EH (cell line): Measurements from ENCODE around the gene DGKB.

Source experiments
- DNase-seq: peaks from one replicate; pipeline ENCODE4 v3.0.0-alpha.2; 2015; ENCODE audit warnings: low read depth

DGKB gene

GRCh38 chr7:14123923-14124322 is 778.6 kb downstream of the DGKB start:
- DNase-seq, result no peak

- no peak for DNase-seq
Observed at GRCh38 chr7:14115701-14116100, 786.9 kb downstream of the DGKB start.

- DNase-seq, result no peak
Observed at GRCh38 chr7:14104861-14105260, 797.7 kb downstream of the DGKB start.

GRCh38 chr7:14096159-14096558 is 806.4 kb downstream of the DGKB start:
- DNase-seq, result no peak

GRCh38 chr7:14095233-14095950 is 807.2 kb downstream of the DGKB start:
- no peak for DNase-seq
